Superior temporal gyrus (tissue), 1 donor: Measurements from ENCODE around the gene DOCK1.

Experiments used
- DNase-seq: peaks from one replicate; pipeline ENCODE4 v3.0.0-alpha.2; 2016; ENCODE audit errors: extremely low spot score

The DOCK1 gene

DNA sequence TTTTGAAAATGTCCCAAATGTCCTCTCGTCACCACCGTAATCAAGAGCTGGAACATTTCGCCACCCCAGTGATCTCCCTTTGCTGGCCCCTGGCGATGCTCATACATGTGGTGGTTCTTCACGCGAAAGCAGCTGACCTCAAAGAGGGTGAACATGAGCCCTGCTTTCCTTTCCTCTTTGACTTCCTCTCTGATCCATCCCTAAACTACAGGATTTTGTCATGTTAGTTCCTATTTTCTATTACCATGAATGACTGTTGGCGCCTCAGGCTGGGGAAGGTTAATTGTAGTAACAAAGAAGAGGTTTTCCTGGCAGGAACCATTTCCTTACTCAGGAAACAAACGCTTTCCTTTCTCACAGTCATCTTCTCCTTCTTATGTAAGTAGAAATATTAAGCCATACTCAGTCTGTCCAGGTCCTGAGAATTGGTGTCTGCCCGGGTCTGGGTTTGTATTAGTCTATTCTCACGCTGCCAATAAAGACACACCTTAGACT lies 176.7 kb downstream of the DOCK1 start:
- DNase-seq, result no peak

DNA sequence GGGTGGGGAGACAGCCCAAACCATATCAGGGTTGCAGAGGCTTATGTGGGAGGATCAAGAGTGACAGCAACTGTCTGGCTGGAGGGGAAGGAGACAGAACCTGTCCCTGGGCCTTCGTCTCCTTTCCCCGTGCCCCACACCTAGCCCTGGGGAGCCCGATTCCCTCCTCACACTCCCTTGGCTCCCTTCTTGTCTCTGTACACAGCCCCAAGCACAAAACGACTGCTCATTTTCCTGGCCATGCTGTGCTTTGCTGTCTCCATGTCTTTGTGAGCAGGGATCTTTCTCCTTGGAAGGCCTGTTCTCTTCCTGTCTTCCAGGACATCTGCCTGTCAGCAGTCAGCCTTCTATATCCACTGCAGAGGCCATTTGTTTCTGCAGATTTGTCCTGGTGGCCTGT lies 177.4 kb downstream of the DOCK1 start:
- no peak for DNase-seq

DNA sequence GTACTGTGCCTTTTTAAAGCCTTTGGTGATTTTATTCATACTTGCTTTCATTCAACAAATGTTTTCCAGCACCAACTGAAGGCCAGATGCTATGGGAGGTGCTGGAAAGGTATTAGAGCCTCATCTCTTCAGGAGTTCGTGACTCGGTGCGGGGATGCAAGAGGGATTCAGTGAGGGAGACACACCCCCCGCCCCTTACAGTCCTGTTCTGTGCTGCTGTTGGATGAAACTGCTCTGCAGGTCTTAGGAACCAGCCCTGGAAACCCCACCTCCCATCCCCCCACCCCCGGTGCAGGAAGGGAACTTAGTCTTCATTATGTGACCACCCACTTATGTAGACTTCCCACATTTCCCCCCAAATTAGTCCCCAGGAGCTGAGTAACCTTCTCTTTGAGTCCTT lies 180.7 kb downstream of the DOCK1 start:
- DNase-seq, result no peak

DNA sequence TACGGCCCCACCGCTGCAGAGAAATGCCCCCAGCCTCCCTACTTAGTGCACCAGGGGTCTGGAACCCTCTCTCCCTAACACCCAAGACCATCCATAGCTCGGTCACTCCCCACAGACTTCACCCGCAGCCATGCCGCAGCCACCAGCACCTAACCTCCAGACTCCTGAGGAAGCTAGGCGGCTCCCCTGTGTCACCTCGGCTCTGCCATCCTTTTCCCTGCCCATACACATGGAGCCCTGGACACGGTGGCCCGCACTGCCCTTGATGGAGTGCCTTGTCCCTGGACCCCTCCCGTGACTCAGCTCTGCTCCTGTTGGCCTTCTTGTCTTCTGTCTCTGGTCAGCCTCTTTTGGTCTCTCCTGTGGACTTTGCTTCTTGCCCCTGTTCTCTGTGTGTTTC lies 183.7 kb downstream of the DOCK1 start:
- no peak for DNase-seq

DNA sequence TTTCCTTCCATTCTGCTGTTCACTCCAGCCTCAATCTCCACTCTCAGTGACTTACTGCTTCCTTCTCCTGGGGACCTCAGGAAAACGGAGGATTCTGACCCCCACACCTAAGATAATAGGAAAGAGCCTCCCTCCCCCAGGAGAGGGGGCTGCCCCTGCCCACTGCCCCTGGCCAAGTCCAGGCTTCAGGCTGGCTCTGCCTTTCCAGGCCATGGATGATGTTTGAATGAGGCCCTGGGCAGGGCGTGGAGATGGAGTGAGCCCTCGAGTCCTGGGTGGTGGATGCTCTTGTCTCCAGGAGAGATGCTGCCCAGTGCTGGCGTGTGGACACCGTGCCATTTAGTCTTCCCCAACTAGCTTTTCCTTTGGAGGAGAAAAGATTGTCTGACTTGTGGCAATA lies 184.2 kb downstream of the DOCK1 start:
- no peak for DNase-seq

DNA sequence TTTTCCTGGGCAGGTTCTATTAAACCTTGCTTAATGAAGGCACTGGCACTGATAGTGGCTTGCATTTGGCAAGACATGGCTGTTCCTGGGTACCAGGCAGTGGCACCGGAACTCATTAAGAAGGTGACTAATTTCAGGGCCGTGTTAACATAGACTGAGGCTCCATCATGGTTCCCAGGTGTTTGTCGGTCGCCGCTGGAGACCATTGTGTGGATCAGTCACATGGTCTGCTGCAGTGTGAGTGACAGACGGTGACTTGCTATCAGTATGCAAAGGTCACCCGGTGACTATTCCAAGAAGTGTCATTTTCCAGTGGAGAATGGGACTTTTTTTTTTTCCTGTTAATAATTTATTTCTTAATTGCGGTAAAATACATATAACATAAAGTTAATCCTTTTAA lies 184.9 kb downstream of the DOCK1 start:
- no peak for DNase-seq

DNA sequence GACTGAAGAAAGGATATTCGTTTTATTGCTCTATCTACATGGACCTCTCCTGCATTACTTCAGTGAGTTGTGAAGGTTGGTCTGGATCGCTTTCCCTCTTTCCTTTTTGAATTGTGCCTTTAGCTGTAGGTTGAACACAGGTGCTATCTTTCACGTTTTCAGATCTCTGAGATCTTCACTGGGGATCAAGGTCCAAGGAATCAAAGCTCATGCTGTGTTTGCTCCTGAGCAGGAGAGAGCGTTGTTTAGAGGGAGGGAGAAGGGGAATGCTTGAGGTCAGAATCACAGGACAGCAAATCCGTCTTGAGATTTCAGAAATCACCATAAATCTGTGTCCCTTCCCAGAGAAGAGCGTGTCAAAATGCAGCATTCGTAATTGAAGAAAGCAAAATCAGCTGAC lies 186.1 kb downstream of the DOCK1 start:
- DNase-seq, result no peak

DNA sequence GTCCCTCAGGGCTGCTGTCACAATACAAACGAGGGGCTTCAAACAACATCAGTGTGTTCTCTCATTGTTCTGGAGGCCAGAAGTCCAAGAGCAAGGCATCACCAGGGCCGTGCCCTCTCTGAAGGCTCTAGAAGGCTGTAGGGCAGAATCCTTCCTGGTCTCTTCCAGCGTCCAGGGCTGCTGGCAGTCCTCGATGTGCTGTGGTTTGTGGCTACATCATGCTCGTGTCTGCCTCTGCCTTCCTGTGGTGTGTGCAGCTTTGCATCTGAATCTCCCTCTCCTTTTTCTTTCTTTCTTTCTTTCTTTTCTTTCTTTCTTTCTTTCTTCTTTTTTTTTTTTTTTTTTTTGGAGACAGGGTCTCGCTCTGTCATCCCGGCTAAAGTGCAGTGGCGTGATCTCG lies 187.7 kb downstream of the DOCK1 start:
- no peak for DNase-seq

DNA sequence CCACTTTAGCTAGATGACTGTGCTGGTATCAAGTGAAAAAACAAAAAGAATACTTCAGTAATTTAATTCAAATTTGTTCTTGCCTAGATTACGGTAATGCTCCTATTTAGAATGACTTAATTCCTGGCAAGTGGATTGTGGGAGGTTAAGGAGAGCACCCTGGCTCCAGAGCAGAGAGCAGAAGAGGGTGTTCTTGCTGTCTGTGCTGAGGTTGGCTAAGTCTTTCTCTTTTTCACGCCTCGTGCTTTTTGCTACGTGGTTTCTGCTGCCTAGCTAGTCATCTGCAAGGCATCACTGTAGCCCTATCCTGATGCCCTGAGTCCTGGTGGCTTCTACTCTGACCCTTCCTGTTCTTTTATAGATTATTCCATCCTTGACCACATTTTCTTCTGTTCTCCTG lies 189.8 kb downstream of the DOCK1 start:
- no peak for DNase-seq

DNA sequence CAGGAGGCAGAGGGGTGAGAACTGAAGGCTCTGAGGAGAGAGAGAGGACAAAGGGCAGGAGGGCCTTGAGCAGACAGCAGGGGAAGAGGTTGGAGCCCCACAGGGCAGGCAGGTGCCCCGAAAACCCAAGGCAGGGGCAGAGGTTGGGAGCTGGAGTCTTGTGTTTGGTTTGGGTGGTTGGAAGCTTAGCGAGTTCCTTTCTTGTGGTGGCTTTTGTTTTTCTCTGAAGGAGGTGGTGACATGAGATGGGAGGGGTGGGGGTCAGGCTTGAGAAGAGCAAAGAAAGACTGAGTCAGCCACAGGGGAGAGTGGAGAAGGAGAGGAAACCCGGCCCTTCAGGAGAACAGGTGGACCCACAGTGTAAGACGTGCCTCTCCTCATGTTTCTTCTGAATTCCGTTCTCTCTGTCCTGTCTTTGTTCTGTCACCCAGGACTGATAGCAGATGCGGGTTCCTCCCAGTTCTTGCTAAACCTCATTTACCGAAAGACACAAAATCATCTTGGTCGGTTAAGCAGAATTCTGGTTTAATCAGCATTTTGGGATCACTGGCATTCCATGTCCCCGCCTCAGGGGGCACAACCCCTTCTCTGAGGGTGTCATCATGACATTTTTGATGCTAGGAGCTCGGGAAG lies 195.9 kb downstream of the DOCK1 start:
- no peak for DNase-seq

DNA sequence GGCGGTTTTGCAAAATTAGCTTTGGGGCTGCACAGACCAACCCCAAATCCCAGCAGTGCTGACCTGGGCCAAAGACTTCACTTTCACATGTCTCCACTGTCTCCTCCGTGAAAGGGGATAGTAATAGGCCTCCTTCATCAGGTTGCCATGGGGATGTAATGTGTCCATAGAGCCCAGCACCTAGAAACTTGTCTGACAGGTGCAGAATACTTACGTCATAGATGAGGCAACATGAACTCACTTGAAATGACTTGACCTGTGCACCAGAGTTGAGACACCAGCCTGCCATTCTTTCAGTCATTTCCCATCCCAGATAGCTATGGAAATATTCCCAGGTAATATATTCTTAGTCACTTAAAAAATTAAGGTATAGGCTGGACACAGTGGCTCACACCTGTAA lies 196.9 kb downstream of the DOCK1 start:
- DNase-seq, result no peak

DNA sequence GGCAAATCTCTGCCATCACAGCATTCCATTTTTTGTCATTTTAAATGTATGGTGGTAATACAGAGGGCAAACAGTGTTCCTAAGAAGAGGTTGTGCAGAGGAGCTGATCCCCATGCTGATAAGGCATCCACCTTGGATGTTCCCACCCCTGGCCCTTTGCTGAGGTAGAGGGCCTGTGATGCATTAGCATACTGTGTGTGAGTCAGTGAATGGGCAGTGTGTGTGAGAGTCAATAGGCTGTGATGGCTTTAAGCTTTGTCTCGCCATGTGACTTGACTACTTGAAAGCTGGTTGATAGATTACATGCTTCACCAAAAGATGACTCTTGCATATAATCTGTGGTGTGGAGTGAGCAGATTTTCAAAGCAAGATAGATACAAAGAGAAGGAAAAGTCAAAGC lies 209.9 kb downstream of the DOCK1 start:
- DNase-seq, result no peak

DNA sequence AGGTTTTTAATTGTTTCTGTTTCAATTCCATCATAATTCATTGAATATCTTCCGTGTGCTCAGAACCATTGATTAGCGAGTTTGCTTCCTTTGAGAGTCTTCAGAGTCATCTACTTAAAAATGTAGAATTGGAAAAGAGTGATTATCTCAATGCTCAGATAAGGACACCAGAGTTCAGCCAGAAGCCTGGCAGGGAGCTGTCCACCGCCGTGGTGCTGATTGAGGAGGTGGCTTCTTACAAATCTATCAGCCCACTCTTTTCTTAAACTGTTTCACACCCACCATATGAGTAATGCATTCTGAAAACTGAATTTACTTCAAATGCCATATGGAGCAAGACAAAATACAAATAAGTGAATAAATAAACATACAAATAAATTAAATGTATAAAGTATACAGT lies 211.9 kb downstream of the DOCK1 start:
- DNase-seq, result peak; percentile 50

DNA sequence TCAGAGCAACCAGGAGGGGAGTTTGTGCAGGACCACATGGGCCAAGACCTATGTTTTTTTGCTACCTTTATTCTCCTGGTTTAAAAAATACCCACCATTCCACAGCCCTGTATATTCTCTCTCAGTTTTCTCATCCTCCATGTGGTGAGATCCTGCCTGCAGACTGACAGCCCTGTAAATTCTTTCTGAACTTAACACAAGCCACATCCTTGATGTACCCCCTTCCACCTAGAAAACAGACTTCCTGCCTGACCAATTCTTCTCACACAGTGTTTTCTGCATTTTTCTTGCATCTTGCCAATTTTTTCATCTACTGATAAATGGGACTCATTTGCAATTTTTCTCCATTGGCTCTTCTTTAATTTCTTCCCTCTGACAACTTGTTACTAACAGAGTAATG lies 212.8 kb downstream of the DOCK1 start:
- DNase-seq, result no peak

DNA sequence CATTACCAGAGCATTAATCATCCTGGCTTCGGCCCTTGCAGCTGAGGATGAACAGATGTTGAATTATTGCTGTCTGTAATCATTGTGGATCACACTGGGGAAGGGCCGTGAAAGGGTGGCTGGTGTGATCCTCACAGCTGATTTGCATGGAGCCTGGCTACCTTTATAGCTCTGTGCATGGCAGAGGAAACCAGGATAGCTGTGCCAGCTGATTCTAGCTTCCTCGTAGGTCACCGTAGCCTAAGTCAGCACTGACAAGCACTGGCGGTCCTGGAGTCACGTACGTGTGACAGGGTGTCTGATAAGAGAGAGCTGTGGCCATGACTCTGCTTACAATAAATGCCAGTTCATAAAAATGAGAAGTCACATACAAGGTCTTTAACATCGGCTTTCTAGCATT lies 214.7 kb downstream of the DOCK1 start:
- DNase-seq, result no peak

DNA sequence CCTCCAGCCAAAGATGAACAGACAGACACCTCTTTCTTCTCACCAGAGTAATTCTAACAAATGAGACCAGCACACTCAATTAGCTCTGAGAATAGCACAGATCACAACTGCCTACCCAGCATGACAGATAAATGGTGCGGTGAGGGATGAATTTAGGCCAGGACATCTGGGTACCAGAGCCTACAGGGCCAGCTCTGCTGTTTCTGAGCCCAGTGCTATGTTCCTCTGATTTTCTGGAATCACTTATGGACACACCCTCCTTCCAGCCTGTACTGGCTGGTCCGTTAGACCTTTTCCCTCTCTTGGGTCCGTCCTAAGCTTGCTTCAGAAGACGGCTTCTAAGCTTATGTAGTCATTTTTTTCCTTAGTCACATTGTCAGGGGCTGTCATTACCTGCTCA lies 217.6 kb downstream of the DOCK1 start:
- no peak for DNase-seq

DNA sequence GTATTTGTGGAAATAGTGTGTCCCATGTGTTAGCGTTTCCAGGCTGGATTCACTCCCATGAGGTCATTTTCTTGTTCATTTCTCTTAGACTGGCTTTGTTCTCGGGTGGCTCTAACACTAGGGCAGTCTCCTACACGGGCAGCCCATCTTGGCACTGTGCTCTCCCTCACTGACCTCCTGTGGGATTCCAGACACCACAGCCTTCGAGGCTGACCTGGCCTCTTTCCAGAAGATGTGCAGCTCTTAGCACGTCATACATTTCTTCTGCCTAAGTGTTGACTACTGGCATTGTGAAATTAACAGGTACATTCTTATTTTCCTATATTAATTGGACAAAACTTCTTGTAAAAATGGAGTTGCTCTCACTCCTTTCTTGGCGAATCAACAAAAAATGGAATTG lies 218.4 kb downstream of the DOCK1 start:
- DNase-seq, result no peak

DNA sequence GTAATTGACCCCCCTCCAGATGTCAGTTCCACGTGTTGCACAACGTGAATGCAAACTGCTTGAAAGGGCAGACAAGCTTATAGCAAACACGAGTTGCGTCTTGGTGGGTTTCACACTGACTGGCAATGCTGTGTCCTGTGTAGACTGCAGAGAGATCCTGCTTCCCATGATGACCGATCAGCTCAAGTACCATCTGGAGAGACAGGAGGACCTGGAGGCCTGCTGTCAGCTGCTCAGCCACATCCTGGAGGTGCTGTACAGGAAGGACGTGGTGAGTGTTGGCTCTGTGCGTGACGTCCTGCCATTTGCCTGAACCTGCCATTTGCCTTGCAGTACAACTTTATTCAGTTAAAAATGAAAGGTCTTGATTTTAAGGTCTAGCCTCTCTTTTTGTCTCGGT lies 220.1 kb downstream of the DOCK1 start:
- DNase-seq, result no peak

DNA sequence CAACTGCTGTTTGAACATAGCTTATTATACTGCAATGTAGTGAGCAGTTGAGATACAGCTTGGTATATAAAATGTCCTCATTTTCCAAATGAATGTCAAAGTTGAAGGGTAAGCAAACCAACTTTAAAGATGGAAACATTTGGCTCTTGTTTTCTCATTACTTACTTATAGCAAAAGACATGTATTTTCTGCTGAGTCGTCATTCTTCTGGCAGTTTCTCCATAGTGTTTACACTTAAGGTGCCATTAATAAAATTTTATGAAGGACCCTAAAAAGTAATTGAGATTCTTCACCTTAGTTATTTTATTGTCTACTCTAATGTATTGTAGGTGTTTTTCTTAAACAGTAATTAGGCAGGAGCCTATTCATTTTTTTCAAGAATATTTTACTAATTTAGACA lies 222.6 kb downstream of the DOCK1 start:
- no peak for DNase-seq

DNA sequence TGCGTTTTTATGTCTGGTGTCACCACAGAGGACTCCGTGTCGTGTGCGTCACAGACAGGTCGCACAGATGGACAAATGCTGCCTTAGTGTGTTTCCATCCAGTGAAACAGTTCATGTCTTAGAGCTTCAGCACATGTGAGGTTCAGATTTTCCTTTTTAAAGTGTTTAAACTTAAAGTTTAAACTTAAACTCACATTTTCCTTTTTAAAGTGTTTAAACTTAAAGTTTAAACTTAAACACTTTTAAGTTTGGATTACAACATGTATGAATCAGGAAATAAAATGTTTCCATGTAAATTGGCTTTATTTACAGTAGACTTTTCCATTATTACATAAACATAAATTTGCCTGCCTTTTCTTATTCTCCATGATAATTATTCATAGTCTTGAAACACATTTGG lies 223.9 kb downstream of the DOCK1 start:
- no peak for DNase-seq

DNA sequence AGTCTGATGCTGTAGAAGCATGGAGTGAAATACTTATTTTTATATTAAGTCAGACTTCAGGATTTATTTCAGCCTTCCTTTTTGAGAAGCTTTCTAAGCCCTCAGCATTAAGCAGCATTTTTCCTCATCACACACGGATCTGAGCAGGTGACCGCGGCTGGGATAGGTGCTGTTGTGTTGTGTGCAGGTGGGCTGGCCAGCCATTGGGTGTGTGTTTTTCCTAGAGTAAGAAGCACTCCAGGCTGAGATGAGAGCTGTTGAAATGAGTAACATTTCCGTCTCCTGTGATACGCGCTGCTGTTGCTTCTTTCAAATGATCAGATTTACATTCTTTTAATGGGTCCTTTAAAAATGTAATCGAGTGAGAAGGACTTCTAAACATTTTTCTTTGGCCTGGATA lies 227.2 kb downstream of the DOCK1 start:
- no peak for DNase-seq

DNA sequence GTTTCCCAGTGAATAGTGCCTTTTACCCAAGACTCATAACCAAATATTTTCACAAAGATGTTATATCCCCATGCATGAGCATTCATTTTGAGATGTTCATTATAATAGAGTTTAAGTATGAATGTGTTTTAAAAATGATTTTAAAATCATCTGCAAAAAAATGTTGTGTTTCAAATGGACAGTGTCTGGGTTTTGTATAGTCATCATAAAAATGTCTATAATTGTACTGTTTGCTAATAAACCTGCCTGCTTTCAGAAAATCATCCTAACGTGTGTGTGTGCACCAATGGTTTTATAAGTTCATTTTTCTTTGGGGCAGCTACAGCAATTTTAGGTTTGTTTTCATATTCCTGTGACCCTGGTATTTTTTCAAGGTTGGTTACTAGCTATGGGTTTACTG lies 228.0 kb downstream of the DOCK1 start:
- DNase-seq, result no peak

DNA sequence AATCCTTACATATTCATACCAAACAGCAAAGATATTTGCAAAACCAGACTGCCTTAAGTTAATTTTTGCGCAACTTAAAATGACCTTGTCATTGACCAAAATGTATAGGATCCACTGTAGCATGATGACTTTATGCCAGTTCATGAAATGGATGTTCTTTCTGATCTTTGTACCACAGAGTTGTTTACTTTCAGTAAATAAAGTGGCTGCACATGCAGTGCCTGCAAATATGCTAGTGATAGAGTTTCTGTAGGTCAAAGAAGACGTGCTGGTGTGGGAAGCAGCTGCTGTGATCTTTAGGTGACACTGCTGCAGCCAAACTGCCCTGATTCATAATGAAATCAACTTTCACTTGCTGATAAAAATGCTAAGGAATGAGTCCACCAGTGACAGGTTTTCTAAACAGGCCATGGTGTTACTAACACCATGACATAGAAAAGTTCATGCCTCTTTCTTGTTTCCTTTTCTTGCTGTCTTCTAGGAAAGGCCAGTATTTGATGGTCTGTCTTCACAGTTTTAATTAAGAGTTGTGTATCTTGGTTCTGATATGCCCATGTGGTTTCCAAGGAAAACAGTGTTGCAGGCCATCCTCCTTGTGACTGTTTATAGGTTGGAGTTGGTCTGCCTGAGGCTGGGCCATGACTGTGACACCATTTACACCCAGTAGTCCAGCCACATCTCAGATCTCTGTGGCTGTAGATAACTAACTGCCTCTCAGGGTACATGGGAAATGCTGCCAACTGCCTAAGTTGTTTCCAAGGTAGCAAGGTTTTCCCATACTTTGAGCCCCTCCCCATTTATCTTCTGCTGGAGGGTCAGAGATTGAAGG lies 228.7 kb downstream of the DOCK1 start:
- no peak for DNase-seq
